GM21529 (cell line): ENCODE results near the gene SORL1.

Experiments
- ATAC-seq: cut with Tn5 transposase; IDR thresholded peaks from one replicate; pipeline ENCODE4 v1.9.1; 2021; ENCODE audit not compliant: unreplicated experiment

The SORL1 gene

GRCh38 chr11:121578251-121578976, 126.3 kb downstream of the SORL1 start:
- no peak for ATAC-seq

- no peak for ATAC-seq
Observed at GRCh38 chr11:121580154-121580553, 128.0 kb downstream of the SORL1 start.

- ATAC-seq = no peak
Observed at GRCh38 chr11:121581607-121582006, 129.5 kb downstream of the SORL1 start.

- no peak for ATAC-seq
Observed at GRCh38 chr11:121582296-121582695, 130.2 kb downstream of the SORL1 start.

GRCh38 chr11:121583825-121584224, 131.7 kb downstream of the SORL1 start:
- no peak for ATAC-seq

GRCh38 chr11:121586750-121587149, 134.6 kb downstream of the SORL1 start:
- no peak for ATAC-seq

- no peak for ATAC-seq
Observed at GRCh38 chr11:121587182-121587581, 135.1 kb downstream of the SORL1 start.

- no peak for ATAC-seq
Observed at GRCh38 chr11:121588747-121589146, 136.6 kb downstream of the SORL1 start.

GRCh38 chr11:121589946-121590537, 137.9 kb downstream of the SORL1 start:
- peak; percentile 78 for ATAC-seq

- ATAC-seq = peak; percentile 11
Observed at GRCh38 chr11:121590772-121591404, 138.8 kb downstream of the SORL1 start.

GRCh38 chr11:121591405-121592033, 139.4 kb downstream of the SORL1 start:
- ATAC-seq = no peak

GRCh38 chr11:121592708-121593107, 140.6 kb downstream of the SORL1 start:
- ATAC-seq = peak; percentile 30

- ATAC-seq = no peak
Observed at GRCh38 chr11:121595717-121596161, 143.6 kb downstream of the SORL1 start.

- no peak for ATAC-seq
Observed at GRCh38 chr11:121596195-121597155, 144.4 kb downstream of the SORL1 start.

- ATAC-seq = no peak
Observed at GRCh38 chr11:121603316-121603715, 151.2 kb downstream of the SORL1 start.

GRCh38 chr11:121604152-121604551, 152.0 kb downstream of the SORL1 start:
- ATAC-seq = no peak

GRCh38 chr11:121606354-121606753, 154.2 kb downstream of the SORL1 start:
- no peak for ATAC-seq

- ATAC-seq = no peak
Observed at GRCh38 chr11:121607341-121607740, 155.2 kb downstream of the SORL1 start.

- no peak for ATAC-seq
Observed at GRCh38 chr11:121608545-121609098, 156.5 kb downstream of the SORL1 start.

- no peak for ATAC-seq
Observed at GRCh38 chr11:121610706-121611105, 158.6 kb downstream of the SORL1 start.
